Smooth muscle cell (in vitro differentiated cells): ENCODE data around the gene TSPOAP1. TPM values are rescaled to one million over a fixed set of nuclear protein-coding genes. Genes with fewer than 3 reads are reported as not detected.

ENCODE experiments used
- DNase-seq: peaks from one replicate; lab custom pipeline; 2025; ENCODE audit not compliant: unreplicated experiment; lab: John Stamatoyannopoulos, UW
- H2AFZ ChIP-seq: fragments of 200-600 bp; sonication (generic); 2 replicates; pipeline ENCODE4 v1.6.0; 2016; ENCODE audit warnings: antibody characterized with exemption, low read depth, mild to moderate bottlenecking
- H3F3A ChIP-seq: fragments of 200-600 bp; sonication (generic); 2 replicates; pipeline ENCODE4 v1.6.0; 2017; ENCODE audit warnings: antibody characterized with exemption, low read depth
- H3K27ac ChIP-seq: fragments of 200-600 bp; sonication (generic); 2 replicates; pipeline ENCODE4 v1.5.1; 2016; ENCODE audit warnings: low read depth, mild to moderate bottlenecking
- H3K27me3 ChIP-seq: fragments of 200-600 bp; sonication (generic); 2 replicates; pipeline ENCODE4 v1.6.1; 2016; ENCODE audit warnings: low read depth, mild to moderate bottlenecking
- H3K36me3 ChIP-seq: fragments of 200-600 bp; sonication (generic); 2 replicates; pipeline ENCODE4 v1.5.1; 2016; ENCODE audit warnings: low read depth
- H3K4me1 ChIP-seq: fragments of 200-600 bp; sonication (generic); 2 replicates; pipeline ENCODE4 v1.5.1; 2016; ENCODE audit warnings: low read depth
- H3K4me2 ChIP-seq: fragments of 200-600 bp; sonication (generic); 2 replicates; pipeline ENCODE4 v1.6.0; 2016; ENCODE audit warnings: mild to moderate bottlenecking
- H3K4me3 ChIP-seq: fragments of 200-600 bp; sonication (generic); 2 replicates; pipeline ENCODE4 v1.5.1; 2016; ENCODE audit warnings: mild to moderate bottlenecking
- H3K79me2 ChIP-seq: fragments of 200-600 bp; sonication (generic); 2 replicates; pipeline ENCODE4 v1.6.0; 2016; ENCODE audit warnings: low read depth, mild to moderate bottlenecking
- H3K9ac ChIP-seq: fragments of 200-600 bp; sonication (generic); 2 replicates; pipeline ENCODE4 v1.6.0; 2016; ENCODE audit warnings: low read depth
- H3K9me3 ChIP-seq: fragments of 200-600 bp; sonication (generic); replicated peaks from 2 replicates; pipeline ENCODE4 v1.5.1; 2016; ENCODE audit warnings: low read depth
- H4K20me1 ChIP-seq: fragments of 200-600 bp; sonication (generic); 2 replicates; pipeline ENCODE4 v1.6.0; 2016; ENCODE audit warnings: low read depth
- CTCF ChIP-seq: fragments of 200-600 bp; sonication (generic); IDR thresholded peaks from 2 replicates; pipeline ENCODE4 v1.5.1; 2017; ENCODE audit warnings: borderline replicate concordance, mild to moderate bottlenecking, antibody characterized with exemption; ENCODE audit not compliant: insufficient read depth, poor library complexity, severe bottlenecking
- WGBS: methylation state at CpG from one replicate; pipeline ENCODE4 v1.1.7; 2016; ENCODE audit warnings: low lambda C conversion rate; 5-methylcytosine and 5-hydroxymethylcytosine counted together
- polyA plus RNA-seq: library from polyadenylated mRNA; unstranded; fragments of >200 nt; fragmentation: Nextera tagmentation; extraction: Ambion mirVana; gene quantifications from 2 replicates; pipeline ENCODE4 v1.2.1, GENCODE V29; 2016
- total RNA-seq: library from RNA; depleted of rRNA; stranded (reverse); fragments of >200 nt; gene quantifications from 2 replicates; pipeline ENCODE4 v1.2.3, GENCODE V29; 2014

The TSPOAP1 gene
- total and polyA plus RNA-seq, 2 experiments from 2014 or later = 7.0 to 11.7 TPM

GRCh38 chr17:58289869-58290268 is 38.7 kb downstream of the TSPOAP1 start:
- DNase-seq = no peak
- no peaks in the 10 kb centered on the region for H3K9me3 ChIP-seq
- no peaks in the 10 kb centered on the region for H4K20me1 ChIP-seq
- H3K79me2 ChIP-seq = no peaks in the 10 kb centered on the region
- no peaks in the 10 kb centered on the region for H3K36me3 ChIP-seq
- no peak for TF ChIP-seq CTCF
- no peak overlapping the region for H3K4me3 ChIP-seq
- H3K27me3 ChIP-seq = peaks cover 7% of the 10 kb centered on the region
- no peak overlapping the region for H3K9ac ChIP-seq
- H3K27ac ChIP-seq = no peak overlapping the region
- no peak overlapping the region for H2AFZ ChIP-seq
- H3K4me1 ChIP-seq = peaks cover under 1% of the 10 kb centered on the region
- 80% methylated on average over 2 of the region's 2 CpGs for WGBS
- H3F3A ChIP-seq = no peaks in the 10 kb centered on the region
- no peak overlapping the region for H3K4me2 ChIP-seq

GRCh38 chr17:58285422-58285810 is 43.2 kb downstream of the TSPOAP1 start:
- Histone ChIP-seq H4K20me1 (no peaks in the 10 kb centered on the region), H3K9ac (no peak overlapping the region), H3K4me3 (no peak overlapping the region), H3K27me3 (no peaks in the 10 kb centered on the region), H3K36me3 (no peaks in the 10 kb centered on the region), H3K9me3 (no peaks in the 10 kb centered on the region), H3K4me2 (no peak overlapping the region), H2AFZ (peak overlapping the region; percentile 81), H3K79me2 (no peaks in the 10 kb centered on the region), H3F3A (no peaks in the 10 kb centered on the region), H3K27ac (no peak overlapping the region), H3K4me1 (peaks cover 3% of the 10 kb centered on the region)
- no peak for TF ChIP-seq CTCF
- DNase-seq = no peak
- WGBS = 94% methylated on average over 3 of the region's 3 CpGs

GRCh38 chr17:58284613-58285421 is 43.8 kb downstream of the TSPOAP1 start:
- no peak for TF ChIP-seq CTCF
- Histone ChIP-seq H2AFZ (peak overlapping the region; percentile 81), H3K9ac (no peak overlapping the region), H3K27ac (no peak overlapping the region), H3K4me3 (no peak overlapping the region), H3K79me2 (no peaks in the 10 kb centered on the region), H4K20me1 (no peaks in the 10 kb centered on the region), H3F3A (no peaks in the 10 kb centered on the region), H3K36me3 (no peaks in the 10 kb centered on the region), H3K4me1 (peaks cover 3% of the 10 kb centered on the region), H3K9me3 (no peaks in the 10 kb centered on the region), H3K27me3 (no peaks in the 10 kb centered on the region), H3K4me2 (peak overlapping the region; percentile 28)
- DNase-seq = no peak
- WGBS = 58% methylated on average over 6 of the region's 6 CpGs
